ENCODE results near the gene FITM1.

FITM1 gene

DNA sequence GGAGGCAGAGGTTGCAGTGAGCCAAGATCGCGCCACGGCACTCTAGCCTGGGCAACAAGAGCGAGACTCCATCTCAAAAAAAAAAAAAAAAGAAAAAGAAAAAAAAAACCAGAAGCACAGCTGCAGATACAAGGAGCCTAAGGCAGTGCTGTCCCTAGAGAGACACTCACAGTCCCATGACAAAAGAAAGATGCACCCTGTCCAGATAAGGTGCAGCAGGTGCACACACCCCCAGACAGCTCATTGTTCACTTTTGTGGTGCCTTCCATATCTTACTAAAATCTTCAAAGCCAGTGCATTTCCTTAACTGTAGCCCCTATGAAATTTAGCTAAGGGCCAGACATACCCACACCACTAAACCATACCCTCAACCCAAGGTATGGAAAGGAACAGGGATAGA is 8.0 kb upstream of the FITM1 start:
- peaks cover 6% of the 10 kb centered on the region for H3K4me1 ChIP-seq (ENCODE audit: control insufficient read depth, low read length)
- H4K20me1 ChIP-seq (ENCODE audit: control insufficient read depth, insufficient read depth, low read depth, low read length), result no peaks in the 10 kb centered on the region
- no peaks in the 10 kb centered on the region for H3K9me3 ChIP-seq (ENCODE audit: control insufficient read depth, insufficient read depth, low read length)
- TF ChIP-seq EZH2phosphoT487 (IDR thresholded peaks at IDR 0.05; ENCODE audit: borderline replicate concordance, low read length), result no peak
- TF ChIP-seq, protein P1, sequence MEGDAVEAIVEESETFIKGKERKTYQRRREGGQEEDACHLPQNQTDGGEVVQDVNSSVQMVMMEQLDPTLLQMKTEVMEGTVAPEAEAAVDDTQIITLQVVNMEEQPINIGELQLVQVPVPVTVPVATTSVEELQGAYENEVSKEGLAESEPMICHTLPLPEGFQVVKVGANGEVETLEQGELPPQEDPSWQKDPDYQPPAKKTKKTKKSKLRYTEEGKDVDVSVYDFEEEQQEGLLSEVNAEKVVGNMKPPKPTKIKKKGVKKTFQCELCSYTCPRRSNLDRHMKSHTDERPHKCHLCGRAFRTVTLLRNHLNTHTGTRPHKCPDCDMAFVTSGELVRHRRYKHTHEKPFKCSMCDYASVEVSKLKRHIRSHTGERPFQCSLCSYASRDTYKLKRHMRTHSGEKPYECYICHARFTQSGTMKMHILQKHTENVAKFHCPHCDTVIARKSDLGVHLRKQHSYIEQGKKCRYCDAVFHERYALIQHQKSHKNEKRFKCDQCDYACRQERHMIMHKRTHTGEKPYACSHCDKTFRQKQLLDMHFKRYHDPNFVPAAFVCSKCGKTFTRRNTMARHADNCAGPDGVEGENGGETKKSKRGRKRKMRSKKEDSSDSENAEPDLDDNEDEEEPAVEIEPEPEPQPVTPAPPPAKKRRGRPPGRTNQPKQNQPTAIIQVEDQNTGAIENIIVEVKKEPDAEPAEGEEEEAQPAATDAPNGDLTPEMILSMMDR (IDR thresholded peaks at IDR 0.05; ENCODE audit: low read depth, low read length, poor library complexity, severe bottlenecking), result no peak
- H3K4me2 ChIP-seq (ENCODE audit: low read length), result no peak overlapping the region
- H3K36me3 ChIP-seq (ENCODE audit: control insufficient read depth, low read length), result peaks cover 53% of the 10 kb centered on the region
- no peaks in the 10 kb centered on the region for H3K79me2 ChIP-seq (ENCODE audit: control insufficient read depth, low read length)
- H3F3A ChIP-seq (ENCODE audit: control insufficient read depth, insufficient read depth), result peaks cover 9% of the 10 kb centered on the region
- no peaks in the 10 kb centered on the region for H3K9me2 ChIP-seq (replicated peaks; ENCODE audit: control insufficient read depth, low read length)
- H3K4me3 ChIP-seq (ENCODE audit: low read length), result no peak overlapping the region
- H3K27me3 ChIP-seq (ENCODE audit: control insufficient read depth, low read length), result no peaks in the 10 kb centered on the region
- no peak overlapping the region for H3K27ac ChIP-seq (ENCODE audit: low read depth, low read length)

DNA sequence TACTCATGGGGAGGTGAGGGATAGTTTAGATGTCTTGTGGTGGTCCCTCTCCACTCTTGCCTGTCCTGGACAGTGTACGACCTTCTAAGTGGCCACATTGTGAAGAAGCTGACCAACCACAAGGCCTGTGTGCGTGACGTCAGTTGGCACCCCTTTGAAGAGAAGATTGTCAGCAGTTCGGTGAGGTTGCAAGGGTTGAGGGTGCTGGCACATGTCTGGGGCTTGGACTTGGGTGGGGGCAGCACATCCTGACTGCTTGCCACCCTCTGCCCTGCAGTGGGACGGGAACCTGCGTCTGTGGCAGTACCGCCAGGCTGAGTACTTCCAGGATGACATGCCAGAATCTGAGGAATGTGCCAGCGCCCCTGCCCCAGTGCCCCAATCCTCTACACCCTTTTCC is 7.6 kb upstream of the FITM1 start:
- H3K9me2 ChIP-seq (replicated peaks; ENCODE audit: control insufficient read depth, low read length), result no peaks in the 10 kb centered on the region
- H3K4me3 ChIP-seq (ENCODE audit: low read length), result no peak overlapping the region
- no peaks in the 10 kb centered on the region for H4K20me1 ChIP-seq (ENCODE audit: control insufficient read depth, insufficient read depth, low read depth, low read length)
- peaks cover 11% of the 10 kb centered on the region for H3K4me1 ChIP-seq (ENCODE audit: control insufficient read depth, low read length)
- no peaks in the 10 kb centered on the region for H3K79me2 ChIP-seq (ENCODE audit: control insufficient read depth, low read length)
- no peaks in the 10 kb centered on the region for H3K27me3 ChIP-seq (ENCODE audit: control insufficient read depth, low read length)
- TF ChIP-seq EZH2phosphoT487 (IDR thresholded peaks at IDR 0.05; ENCODE audit: borderline replicate concordance, low read length), result no peak
- TF ChIP-seq, protein P1 (IDR thresholded peaks at IDR 0.05; ENCODE audit: low read depth, low read length, poor library complexity, severe bottlenecking), result no peak
- H3K4me2 ChIP-seq (ENCODE audit: low read length), result no peak overlapping the region
- peaks cover 48% of the 10 kb centered on the region for H3K36me3 ChIP-seq (ENCODE audit: control insufficient read depth, low read length)
- no peaks in the 10 kb centered on the region for H3K9me3 ChIP-seq (ENCODE audit: control insufficient read depth, insufficient read depth, low read length)
- H3F3A ChIP-seq (ENCODE audit: control insufficient read depth, insufficient read depth), result peaks cover 11% of the 10 kb centered on the region
- no peak overlapping the region for H3K27ac ChIP-seq (ENCODE audit: low read depth, low read length)

DNA sequence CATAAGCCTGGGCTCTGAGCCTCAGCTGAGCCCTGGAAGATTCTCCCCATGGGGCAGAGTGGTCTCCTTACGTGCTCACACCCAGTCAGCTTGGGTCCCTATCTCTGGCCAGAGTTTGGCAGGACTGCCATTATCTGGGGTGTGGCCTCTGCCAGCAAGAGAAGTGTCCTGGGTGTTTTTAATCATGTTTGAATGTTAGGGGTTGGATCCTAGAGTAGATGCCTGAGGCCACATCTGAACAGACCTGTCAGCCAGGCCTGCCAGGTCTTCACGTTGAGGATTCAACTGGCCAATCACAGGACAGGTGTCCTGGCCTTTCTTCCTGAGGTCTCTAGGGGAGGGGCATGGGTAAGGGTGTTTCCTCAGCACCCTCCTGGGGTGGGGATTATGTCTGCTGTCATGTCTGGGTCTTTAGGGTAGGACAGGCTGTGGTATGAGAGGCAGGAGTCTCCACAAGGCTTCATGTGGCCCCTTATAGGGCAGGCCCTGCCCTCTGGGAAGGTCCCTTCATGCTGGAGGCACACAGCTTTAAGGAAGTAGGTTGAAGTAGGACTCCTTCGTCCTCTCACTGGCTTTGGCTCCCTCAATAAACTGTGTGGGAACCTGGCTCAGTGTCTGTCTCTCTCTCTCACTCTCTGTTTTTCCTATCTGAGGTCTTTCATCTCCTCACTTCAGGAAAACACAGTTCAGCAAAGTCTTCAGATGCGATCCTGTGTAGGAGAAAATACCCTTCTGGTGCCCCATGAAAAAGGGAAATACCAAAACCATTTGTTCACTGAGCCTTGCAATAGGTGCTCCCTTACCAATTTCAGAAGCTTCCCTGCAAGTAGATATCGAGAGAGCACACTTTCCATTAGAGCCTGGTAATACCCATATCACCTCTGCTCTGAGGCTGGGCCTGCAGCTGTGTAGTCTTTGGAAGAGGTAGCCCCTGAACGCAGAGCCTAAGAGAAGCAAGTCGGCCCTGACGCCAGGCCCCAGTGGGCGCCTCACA is 6.7 kb upstream of the FITM1 start:
- H3K27me3 ChIP-seq (ENCODE audit: control insufficient read depth, low read length), result no peaks in the 10 kb centered on the region
- H3K4me1 ChIP-seq (ENCODE audit: control insufficient read depth, low read length), result peaks cover 15% of the 10 kb centered on the region
- H3K9me3 ChIP-seq (ENCODE audit: control insufficient read depth, insufficient read depth, low read length), result no peaks in the 10 kb centered on the region
- no peak overlapping the region for H3K4me2 ChIP-seq (ENCODE audit: low read length)
- TF ChIP-seq, protein P1 (IDR thresholded peaks at IDR 0.05; ENCODE audit: low read depth, low read length, poor library complexity, severe bottlenecking), result no peak
- TF ChIP-seq EZH2phosphoT487 (IDR thresholded peaks at IDR 0.05; ENCODE audit: borderline replicate concordance, low read length), result no peak
- H3K79me2 ChIP-seq (ENCODE audit: control insufficient read depth, low read length), result no peaks in the 10 kb centered on the region
- H3F3A ChIP-seq (ENCODE audit: control insufficient read depth, insufficient read depth), result peaks cover 14% of the 10 kb centered on the region
- peaks cover 40% of the 10 kb centered on the region for H3K36me3 ChIP-seq (ENCODE audit: control insufficient read depth, low read length)
- H4K20me1 ChIP-seq (ENCODE audit: control insufficient read depth, insufficient read depth, low read depth, low read length), result no peaks in the 10 kb centered on the region
- no peaks in the 10 kb centered on the region for H3K9me2 ChIP-seq (replicated peaks; ENCODE audit: control insufficient read depth, low read length)
- H3K27ac ChIP-seq (ENCODE audit: low read depth, low read length), result no peak overlapping the region
- no peak overlapping the region for H3K4me3 ChIP-seq (ENCODE audit: low read length)

Data from DOHH2 (cell line).